DMS114 treated with DMSO at 0.1 percent for 48 hours (cell line): ENCODE results near the gene GPR75.

Experiments used
- DNase-seq: peaks from one replicate; lab custom pipeline; 2025; ENCODE audit not compliant: unreplicated experiment; lab: John Stamatoyannopoulos, UW

The GPR75 gene

GRCh38 chr2:53811601-53812000 is 48.2 kb downstream of the GPR75 start:
- DNase-seq: no peak
